ENCODE data around the gene EIF2D. TPM values are rescaled to one million over a fixed set of nuclear protein-coding genes. Genes with fewer than 3 reads are reported as not detected.

Gene EIF2D
- total and polyA plus RNA-seq, 2 of the 8 experiments (the other 6 are each of a cell fraction or from before 2014, with no cell fraction given), result 36.1 to 37.1 TPM

DNA sequence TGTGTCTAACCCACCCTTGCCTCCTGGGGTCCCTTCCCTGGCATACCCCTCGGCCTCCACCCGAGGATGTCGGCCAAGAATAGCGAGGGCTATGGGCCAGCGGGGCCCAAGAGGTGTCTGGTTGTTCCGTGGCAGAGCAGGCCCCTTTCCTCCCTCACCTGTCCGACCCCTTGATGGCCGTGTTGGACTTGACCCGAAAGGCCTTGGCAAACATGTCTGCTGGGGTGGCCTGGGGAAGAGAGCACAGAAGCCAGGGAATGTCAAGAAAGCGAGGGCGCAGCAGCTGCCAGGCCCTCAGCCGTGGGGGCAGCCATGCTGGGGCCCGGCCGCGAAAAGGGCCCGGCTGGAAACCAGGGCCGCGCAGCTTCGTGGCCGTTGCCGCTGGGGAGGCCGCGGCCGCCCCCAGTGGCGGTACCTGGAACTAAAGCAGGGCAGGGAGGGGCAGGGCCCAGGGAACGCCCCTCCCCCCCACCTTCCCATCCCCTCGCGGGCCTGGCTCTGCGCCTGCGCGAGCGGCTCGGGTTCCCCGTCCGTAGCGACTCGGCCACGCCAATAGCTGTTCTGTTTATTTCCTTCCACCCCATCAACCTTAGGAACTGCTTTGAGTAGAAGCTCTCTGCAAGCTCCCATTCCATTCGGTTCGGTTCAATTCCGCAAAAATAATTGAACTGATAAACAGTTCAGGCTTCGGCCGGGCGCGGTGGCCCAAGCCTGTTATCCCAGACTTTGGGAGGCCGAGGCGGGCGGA, at the start of gene EIF2D (continued):
- TF ChIP-seq, protein P1, sequence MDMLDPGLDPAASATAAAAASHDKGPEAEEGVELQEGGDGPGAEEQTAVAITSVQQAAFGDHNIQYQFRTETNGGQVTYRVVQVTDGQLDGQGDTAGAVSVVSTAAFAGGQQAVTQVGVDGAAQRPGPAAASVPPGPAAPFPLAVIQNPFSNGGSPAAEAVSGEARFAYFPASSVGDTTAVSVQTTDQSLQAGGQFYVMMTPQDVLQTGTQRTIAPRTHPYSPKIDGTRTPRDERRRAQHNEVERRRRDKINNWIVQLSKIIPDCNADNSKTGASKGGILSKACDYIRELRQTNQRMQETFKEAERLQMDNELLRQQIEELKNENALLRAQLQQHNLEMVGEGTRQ (IDR thresholded peaks at IDR 0.05; ENCODE audit: low read length), result 0 out of 2 replicates have a peak, but pooled peaks have one; percentile 17
- TF ChIP-seq NANOG (IDR thresholded peaks at IDR 0.05; ENCODE audit: insufficient read depth, low read depth, low read length, poor library complexity, severe bottlenecking), result peak; percentile 7
- TF ChIP-seq CREB1 (IDR thresholded peaks at IDR 0.05), result peak; percentile 29; the same call in 1 of the 2 replicates
- TF ChIP-seq PHF8 (conservative IDR thresholded peaks at IDR 0.05; ENCODE audit: low read depth, low read length), result peak; percentile 99
- peak; percentile 80 for TF ChIP-seq SP1 (IDR thresholded peaks at IDR 0.05; ENCODE audit: low read depth, low read length)
- no peak for TF ChIP-seq SAP30 (IDR thresholded peaks at IDR 0.05; ENCODE audit: insufficient read depth, insufficient replicate concordance, low read length)
- TF ChIP-seq TAF1 (IDR thresholded peaks at IDR 0.05; ENCODE audit: low read depth, low read length), result peak; percentile 99
- no peak for TF ChIP-seq CBX5 (IDR thresholded peaks at IDR 0.05; ENCODE audit: low read depth, low read length)
- no peak for TF ChIP-seq SIRT6 (IDR thresholded peaks at IDR 0.05; ENCODE audit: low read length)
- peak; percentile 69 for TF ChIP-seq TEAD4 (IDR thresholded peaks at IDR 0.05; ENCODE audit: low read depth, low read length)
- peak in 1 of 2 experiments; percentile 88; a peak in 1 of 3 replicates for TF ChIP-seq EP300 (IDR thresholded peaks at IDR 0.05; ENCODE audit: borderline replicate concordance in 1 of 2, low read depth in 2 of 2, low read length in 2 of 2)
- no peak for TF ChIP-seq GTF2F1 (IDR thresholded peaks at IDR 0.05; ENCODE audit: borderline replicate concordance, low read depth, low read length)
- peak; percentile 98 for TF ChIP-seq KDM5A (IDR thresholded peaks at IDR 0.05; ENCODE audit: low read length)
- TF ChIP-seq CBX8 (IDR thresholded peaks at IDR 0.05; ENCODE audit: borderline replicate concordance, low read depth, low read length), result no peak
- TF ChIP-seq RAD21 (IDR thresholded peaks at IDR 0.05 in 1 of 2, conservative IDR thresholded peaks at IDR 0.05 in 1 of 2; ENCODE audit: low read depth in 2 of 2, low read length in 2 of 2), result peak; percentile 35 to 39; a peak in 2 of 4 replicates
- peak; percentile 48; the same call in 1 of the 2 replicates for TF ChIP-seq BACH1 (IDR thresholded peaks at IDR 0.05; ENCODE audit: low read length)
- no peak for TF ChIP-seq CHD1 (IDR thresholded peaks at IDR 0.05; ENCODE audit: low read depth, low read length)
- TF ChIP-seq TAF7 (optimal IDR thresholded peaks at IDR 0.05; ENCODE audit: borderline replicate concordance, low read depth, low read length), result peak; percentile 95
- TF ChIP-seq, protein P2, sequence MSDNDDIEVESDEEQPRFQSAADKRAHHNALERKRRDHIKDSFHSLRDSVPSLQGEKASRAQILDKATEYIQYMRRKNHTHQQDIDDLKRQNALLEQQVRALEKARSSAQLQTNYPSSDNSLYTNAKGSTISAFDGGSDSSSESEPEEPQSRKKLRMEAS (IDR thresholded peaks at IDR 0.05), result peak; percentile 87
- TF ChIP-seq RXRA (IDR thresholded peaks at IDR 0.05; ENCODE audit: insufficient read depth, low read depth, low read length), result 0 out of 2 replicates have a peak, but pooled peaks have one; percentile 58
- peak; percentile 85 for TF ChIP-seq EGR1 (IDR thresholded peaks at IDR 0.05; ENCODE audit: borderline replicate concordance, low read depth, low read length)
- TF ChIP-seq FOSL1 (IDR thresholded peaks at IDR 0.05; ENCODE audit: insufficient read depth, low read depth, low read length), result no peak

Data from H1 (cell line).